Fibroblast of villous mesenchyme (primary cell): Measurements from ENCODE around the gene WBP2NL. TPM values are rescaled to one million over a fixed set of nuclear protein-coding genes. Genes with fewer than 3 reads are reported as not detected.
A peak's percentile ranks its signal among the peaks of the same experiment; 100 is the strongest.

Experiments
- DNase-seq: peaks from one replicate; pipeline ENCODE4 v3.0.0-alpha.2; 2010; ENCODE audit warnings: low read depth
- H3K4me3 ChIP-seq: 2 replicates; pipeline ENCODE4 v1.5.1; 2011; ENCODE audit warnings: low read depth, mild to moderate bottlenecking, low read length
- CTCF ChIP-seq: IDR thresholded peaks from 2 replicates; pipeline ENCODE4 v1.5.1; 2012; ENCODE audit warnings: low read depth, mild to moderate bottlenecking, low read length; ENCODE audit not compliant: insufficient read depth
- total RNA-seq: library from RNA; depleted of rRNA; stranded (reverse); fragments of >200 nt; gene quantifications from 2 replicates; pipeline ENCODE4 v1.2.3, GENCODE V29; 2012

The WBP2NL gene
- total RNA-seq, 1 donor: 0.43 TPM

- H3K4me3 ChIP-seq: no peak overlapping the region
- TF ChIP-seq CTCF: no peak
- no peak for DNase-seq
These were observed 28.0 kb upstream of the WBP2NL start for GRCh38 chr22:41970601-41971000.

DNA sequence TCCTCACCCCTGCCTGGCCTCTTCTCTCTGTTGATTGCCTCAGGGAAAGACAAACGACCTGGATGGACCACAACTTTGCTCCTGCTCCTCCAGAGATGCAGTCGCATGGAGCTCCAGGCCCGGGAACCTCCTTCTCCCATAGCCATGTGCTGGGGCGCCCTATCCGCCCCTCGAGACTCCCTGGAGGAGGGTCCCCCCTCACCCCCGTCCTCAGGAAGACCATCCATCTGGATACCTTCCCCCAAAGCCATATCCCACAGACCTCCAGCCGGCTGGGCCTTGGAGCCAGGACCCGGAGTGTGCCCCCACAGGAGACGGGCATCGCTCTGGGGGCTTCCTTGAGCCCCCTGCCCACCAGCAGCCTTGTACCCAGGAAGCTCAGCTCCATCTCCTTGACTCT, 27.2 kb upstream of the WBP2NL start:
- DNase-seq: no peak
- H3K4me3 ChIP-seq: no peak overlapping the region
- TF ChIP-seq CTCF: no peak

DNA sequence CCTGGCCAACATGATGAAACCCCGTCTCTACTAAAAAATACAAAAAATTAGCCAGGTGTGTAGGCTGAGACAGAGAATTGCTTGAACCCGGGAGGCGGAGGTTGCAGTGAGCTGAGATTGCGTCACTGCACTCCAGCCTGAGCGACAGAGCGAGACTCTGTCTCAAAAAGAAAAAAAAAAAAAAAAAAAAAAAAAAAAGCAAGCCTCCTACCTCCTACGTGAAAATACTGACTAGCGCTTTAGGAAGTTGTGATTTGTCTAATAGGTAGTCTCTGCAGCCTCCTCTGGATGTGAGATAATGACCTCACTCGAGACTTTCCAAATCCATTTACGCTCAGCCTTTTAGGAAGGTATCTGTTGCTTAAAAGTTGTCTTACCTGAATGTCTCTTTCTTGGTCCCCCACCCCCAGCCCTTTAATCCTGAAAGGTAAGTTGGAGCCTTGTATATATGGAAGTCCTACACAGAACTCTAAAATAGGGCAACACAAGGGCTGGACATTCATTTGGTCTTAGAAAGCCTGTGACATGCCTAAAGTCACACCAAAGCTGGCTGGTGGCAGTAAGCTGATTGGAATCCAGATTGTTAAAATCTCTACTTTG, 23.8 kb upstream of the WBP2NL start:
- no peak for TF ChIP-seq CTCF
- no peak overlapping the region for H3K4me3 ChIP-seq
- no peak for DNase-seq

GRCh38 chr22:41975299-41976069, 23.1 kb upstream of the WBP2NL start:
- H3K4me3 ChIP-seq: no peak overlapping the region
- no peak for TF ChIP-seq CTCF
- no peak for DNase-seq

GRCh38 chr22:41976070-41976901, 22.3 kb upstream of the WBP2NL start:
- DNase-seq: no peak
- peak overlapping the region; percentile 40 for H3K4me3 ChIP-seq
- TF ChIP-seq CTCF: no peak

DNA sequence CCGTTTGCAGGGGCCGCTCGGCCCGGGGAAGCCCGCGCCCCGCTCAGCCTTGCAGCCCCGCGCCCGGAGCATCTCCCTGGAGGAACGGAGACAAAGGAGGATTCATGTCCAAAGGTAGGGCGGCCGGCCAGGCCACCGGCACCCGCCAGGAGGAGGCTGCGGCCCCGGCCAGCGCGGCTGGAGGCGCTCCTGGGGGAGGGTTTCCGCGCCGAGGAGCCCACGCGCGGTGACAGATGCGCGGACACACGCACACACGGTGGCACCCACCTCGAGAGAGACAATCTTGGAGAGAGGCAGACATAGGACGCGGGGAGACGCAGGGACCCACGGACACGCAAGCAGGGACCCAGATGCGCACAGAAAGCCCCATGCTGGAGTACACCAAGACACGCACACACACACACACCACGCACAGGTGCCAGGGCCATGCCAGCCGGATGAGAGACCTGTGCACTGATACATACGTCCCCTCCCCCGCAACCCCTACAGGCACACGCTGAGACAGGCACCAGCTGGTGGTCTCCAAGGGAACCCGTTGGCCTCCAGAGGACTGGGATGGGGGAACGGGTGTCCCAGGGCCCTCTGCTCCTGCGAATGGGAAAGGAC, 21.5 kb upstream of the WBP2NL start:
- H3K4me3 ChIP-seq: peak overlapping the region; percentile 23
- no peak for DNase-seq
- no peak for TF ChIP-seq CTCF
